PFSK-1 (cell line): ENCODE results near the gene OTULINL.

Experiments
- FOXP2 ChIP-seq: optimal IDR thresholded peaks from 2 replicates; pipeline ENCODE3; 2011; ENCODE audit warnings: borderline replicate concordance, control low read depth, inconsistent platforms; ENCODE audit not compliant: insufficient read depth; ENCODE audit errors: extremely low read length, extremely low read depth
- POLR2AphosphoS5 ChIP-seq: IDR thresholded peaks from 2 replicates; pipeline ENCODE4 v1.6.1; 2012; ENCODE audit warnings: low read depth, mild to moderate bottlenecking, control low read depth, low read length, moderate library complexity
- SIN3A ChIP-seq: IDR thresholded peaks from 2 replicates; pipeline ENCODE4 v1.6.1; 2012; ENCODE audit warnings: mild to moderate bottlenecking, low read length, moderate library complexity, borderline replicate concordance; ENCODE audit not compliant: insufficient read depth
- TAF1 ChIP-seq: IDR thresholded peaks from 2 replicates; pipeline ENCODE4 v1.6.1; 2012; ENCODE audit warnings: low read length, control low read depth, borderline replicate concordance; ENCODE audit not compliant: insufficient read depth
- TF ChIP-seq, protein P1 (sequence below), 2 experiments: IDR thresholded peaks; 2 replicates each; pipeline versions ENCODE4 v1.6.1 to v1.8.0; 2011 to 2012; ENCODE audit warnings: low read depth in 2 of 2, low read length in 2 of 2, control low read depth in 1 of 2, inconsistent platforms in 1 of 2, mild to moderate bottlenecking in 1 of 2, moderate library complexity in 1 of 2; ENCODE audit not compliant: insufficient read depth in 1 of 2

Gene OTULINL

DNA sequence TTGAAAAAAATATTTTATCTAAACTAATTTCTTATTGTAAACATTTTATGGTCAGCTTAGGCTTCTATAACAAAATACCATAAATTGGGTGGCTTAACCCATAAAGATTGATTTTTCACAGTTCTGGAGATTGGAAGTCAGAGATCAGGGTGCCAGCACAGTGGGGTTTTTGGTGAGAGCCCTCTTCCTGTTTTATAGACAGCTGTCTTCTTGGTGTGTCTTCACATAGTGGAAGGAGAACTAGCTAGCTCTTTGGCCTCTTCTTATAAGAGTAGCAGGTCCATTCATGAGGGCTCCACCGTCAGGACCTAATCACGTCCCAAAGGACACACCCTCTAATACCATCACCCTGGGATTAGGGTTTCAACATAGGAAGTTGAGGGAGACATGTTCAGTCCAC, 26.6 kb downstream of the OTULINL start:
- no peak for TF ChIP-seq FOXP2
- TF ChIP-seq POLR2AphosphoS5, result no peak
- TF ChIP-seq SIN3A, result no peak
- no peak for TF ChIP-seq TAF1
- TF ChIP-seq, protein P1, sequence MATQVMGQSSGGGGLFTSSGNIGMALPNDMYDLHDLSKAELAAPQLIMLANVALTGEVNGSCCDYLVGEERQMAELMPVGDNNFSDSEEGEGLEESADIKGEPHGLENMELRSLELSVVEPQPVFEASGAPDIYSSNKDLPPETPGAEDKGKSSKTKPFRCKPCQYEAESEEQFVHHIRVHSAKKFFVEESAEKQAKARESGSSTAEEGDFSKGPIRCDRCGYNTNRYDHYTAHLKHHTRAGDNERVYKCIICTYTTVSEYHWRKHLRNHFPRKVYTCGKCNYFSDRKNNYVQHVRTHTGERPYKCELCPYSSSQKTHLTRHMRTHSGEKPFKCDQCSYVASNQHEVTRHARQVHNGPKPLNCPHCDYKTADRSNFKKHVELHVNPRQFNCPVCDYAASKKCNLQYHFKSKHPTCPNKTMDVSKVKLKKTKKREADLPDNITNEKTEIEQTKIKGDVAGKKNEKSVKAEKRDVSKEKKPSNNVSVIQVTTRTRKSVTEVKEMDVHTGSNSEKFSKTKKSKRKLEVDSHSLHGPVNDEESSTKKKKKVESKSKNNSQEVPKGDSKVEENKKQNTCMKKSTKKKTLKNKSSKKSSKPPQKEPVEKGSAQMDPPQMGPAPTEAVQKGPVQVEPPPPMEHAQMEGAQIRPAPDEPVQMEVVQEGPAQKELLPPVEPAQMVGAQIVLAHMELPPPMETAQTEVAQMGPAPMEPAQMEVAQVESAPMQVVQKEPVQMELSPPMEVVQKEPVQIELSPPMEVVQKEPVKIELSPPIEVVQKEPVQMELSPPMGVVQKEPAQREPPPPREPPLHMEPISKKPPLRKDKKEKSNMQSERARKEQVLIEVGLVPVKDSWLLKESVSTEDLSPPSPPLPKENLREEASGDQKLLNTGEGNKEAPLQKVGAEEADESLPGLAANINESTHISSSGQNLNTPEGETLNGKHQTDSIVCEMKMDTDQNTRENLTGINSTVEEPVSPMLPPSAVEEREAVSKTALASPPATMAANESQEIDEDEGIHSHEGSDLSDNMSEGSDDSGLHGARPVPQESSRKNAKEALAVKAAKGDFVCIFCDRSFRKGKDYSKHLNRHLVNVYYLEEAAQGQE (IDR thresholded peaks at IDR 0.05; ENCODE audit: insufficient read depth in 1 of 2, low read depth in 2 of 2, low read length in 2 of 2), result no peak

DNA sequence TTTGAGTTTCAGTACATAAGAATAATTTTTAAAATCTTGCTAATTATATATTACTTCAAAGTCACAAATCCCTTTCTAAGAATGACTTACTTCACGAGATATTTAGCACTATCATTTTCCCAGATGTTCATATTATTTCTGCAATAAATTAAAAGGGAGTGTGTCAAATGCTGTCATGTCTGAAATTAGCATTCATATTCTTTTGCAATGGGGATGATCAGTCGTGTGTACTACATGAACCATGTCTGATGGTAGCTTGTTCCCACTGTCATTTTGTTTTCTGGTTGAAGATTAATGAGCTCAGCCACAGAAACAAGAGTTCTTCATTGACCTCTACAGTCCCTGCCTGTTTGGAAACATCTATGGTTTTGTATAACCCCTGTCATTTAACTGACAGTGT, 30.1 kb downstream of the OTULINL start:
- no peak for TF ChIP-seq SIN3A
- no peak for TF ChIP-seq FOXP2
- no peak for TF ChIP-seq TAF1

DNA sequence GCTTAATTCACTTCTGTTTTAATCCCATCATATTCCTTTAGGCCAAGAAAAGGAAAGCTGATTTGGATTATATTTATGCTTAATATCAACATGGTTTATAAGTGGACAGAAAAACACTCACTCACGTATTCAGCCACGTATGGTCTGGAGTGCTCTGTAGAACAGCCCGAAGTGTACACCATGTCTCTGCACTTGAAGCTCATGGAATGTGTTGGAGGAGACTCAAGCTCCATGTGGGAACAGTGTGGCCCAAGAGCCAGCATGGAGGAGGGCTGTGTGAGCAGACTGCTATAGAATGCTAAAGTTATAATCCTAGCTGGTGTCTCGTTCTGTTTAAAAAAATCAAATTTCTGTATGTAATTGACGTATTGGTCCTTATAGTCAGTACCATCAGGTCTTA, 32.9 kb downstream of the OTULINL start:
- TF ChIP-seq POLR2AphosphoS5 (no peak), TAF1 (no peak), FOXP2 (no peak), SIN3A (no peak)
- TF ChIP-seq, protein P1 (IDR thresholded peaks at IDR 0.05; ENCODE audit: insufficient read depth in 1 of 2, low read depth in 2 of 2, low read length in 2 of 2), result no peak

DNA sequence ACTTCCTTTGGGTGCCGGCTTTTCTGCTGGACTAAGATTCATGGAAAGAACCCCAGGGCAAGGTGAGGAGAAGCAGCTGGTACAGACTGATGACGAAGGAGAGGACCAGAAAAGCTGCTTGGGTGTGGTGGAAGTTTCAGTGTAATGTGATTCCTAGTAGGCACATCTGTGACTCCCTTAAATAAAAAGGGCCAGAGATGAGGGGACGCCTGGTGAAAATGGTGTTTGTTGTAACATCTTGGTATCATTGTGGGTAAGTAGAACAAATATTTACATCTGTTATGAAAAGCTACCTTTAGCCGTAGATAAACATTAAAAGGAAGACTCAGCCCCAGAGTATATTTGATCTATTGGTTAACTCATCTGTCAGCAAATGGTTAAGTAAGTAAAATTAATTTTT, 33.8 kb downstream of the OTULINL start:
- TF ChIP-seq FOXP2 (no peak), TAF1 (no peak), POLR2AphosphoS5 (no peak), SIN3A (no peak)
- TF ChIP-seq, protein P1 (IDR thresholded peaks at IDR 0.05; ENCODE audit: insufficient read depth in 1 of 2, low read depth in 2 of 2, low read length in 2 of 2), result no peak

DNA sequence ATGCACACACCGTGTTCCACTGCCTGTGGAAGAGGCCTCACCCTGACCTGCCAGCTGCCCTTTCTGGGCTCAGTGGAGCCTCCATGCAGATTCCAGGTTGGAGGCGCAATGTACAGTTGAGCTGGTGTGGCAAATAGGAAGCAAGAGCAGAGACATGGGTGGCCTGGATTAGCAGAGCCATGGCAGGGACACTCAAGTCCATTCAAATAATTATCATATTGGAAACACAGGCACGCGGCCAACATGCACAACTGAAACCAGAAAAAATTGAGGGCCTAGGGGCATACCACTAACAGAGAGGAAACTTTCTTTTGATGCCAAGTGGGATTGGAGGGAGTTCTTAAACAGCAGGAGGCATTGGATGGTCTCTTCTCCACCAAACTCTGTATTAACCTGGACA, 35.8 kb downstream of the OTULINL start:
- TF ChIP-seq FOXP2 (no peak), SIN3A (no peak), POLR2AphosphoS5 (no peak), TAF1 (no peak)
- TF ChIP-seq, protein P1 (IDR thresholded peaks at IDR 0.05; ENCODE audit: insufficient read depth in 1 of 2, low read depth in 2 of 2, low read length in 2 of 2), result no peak
